Adrenal gland (tissue), 12 donors: ENCODE measurements around the gene GPRC5C. TPM values are rescaled to one million over a fixed set of nuclear protein-coding genes. Genes with fewer than 3 reads are reported as not detected.

Experiments
- DNase-seq, 7 donors: peaks; one replicate each; pipeline ENCODE4 v3.0.0-alpha.2; 2019 to 2020
- H3K27ac ChIP-seq, 5 donors: fragments of 200-600 bp; sonication (generic) in 4 of 5; 1 replicate in 3 of 5; 2 replicates in 2 of 5; pipeline versions ENCODE4 v1.5.1 to v1.8.0; 2016 to 2020; ENCODE audit warnings: mild to moderate bottlenecking in 1 of 5
- H3K27me3 ChIP-seq: fragments of 200-600 bp; 2 replicates; pipeline ENCODE4 v1.8.0; 2021
- H3K36me3 ChIP-seq, 2 donors: fragments of 200-600 bp; replicated peaks in 1 of 2; 1 replicate in 1 of 2; 2 replicates in 1 of 2; pipeline versions ENCODE4 v1.5.1 to v1.8.0; 2018 to 2022
- H3K4me1 ChIP-seq, 2 donors: fragments of 200-600 bp; replicated peaks in 1 of 2; 1 replicate in 1 of 2; 2 replicates in 1 of 2; pipeline versions ENCODE4 v1.5.1 to v1.8.0; 2018 to 2021
- H3K4me3 ChIP-seq, 4 donors: fragments of 200-600 bp; sonication (generic) in 3 of 4; one replicate each; pipeline ENCODE4 v1.5.1; 2016 to 2018
- H3K9me3 ChIP-seq, 3 donors: fragments of 200-600 bp; sonication (generic) in 1 of 3; replicated peaks in 1 of 3; 1 replicate in 2 of 3; 2 replicates in 1 of 3; pipeline versions ENCODE4 v1.5.1 to v1.8.0; 2016 to 2021
- CTCF ChIP-seq, 6 experiments: fragments of 450-650 bp in 4 of 6; fragments of 200-600 bp in 2 of 6; sonication (generic) in 1 of 6; IDR thresholded peaks; 1 replicate in 5 of 6; 2 replicates in 1 of 6; pipeline versions ENCODE4 v1.5.1 to v1.8.0; 2016 to 2021; ENCODE audit warnings: antibody characterized with exemption in 6 of 6, mild to moderate bottlenecking in 2 of 6, moderate library complexity in 1 of 6
- POLR2A ChIP-seq, 2 donors: fragments of 450-650 bp; IDR thresholded peaks; one replicate each; pipeline ENCODE4 v1.6.1; 2017; ENCODE audit warnings: antibody characterized with exemption in 2 of 2, mild to moderate bottlenecking in 2 of 2, moderate library complexity in 1 of 2
- WGBS, 4 donors: extraction: QIAGEN DNeasy Blood & Tissue Kit in 2 of 4; methylation state at CpG; one replicate each; pipeline versions ENCODE4 v1.1.5 to v1.1.7; 2013 to 2017; 5-methylcytosine and 5-hydroxymethylcytosine counted together
- intact Hi-C, 2 donors: fragments of 100-400 bp; cut with DNase I; formaldehyde crosslinking; loops; one replicate each; pipeline versions ENCODE4 v1.14.1 to v1.15.0; 2022 to 2023
- polyA plus RNA-seq, 3 donors: library from polyadenylated mRNA; stranded (reverse); fragments of 200-250 nt in 2 of 3; fragments of 350-450 nt in 1 of 3; fragmentation: Illumina TruSeq in 1 of 3; extraction: RNeasy Lipid Tissue Mini Kit (QIAGEN cat#74804) in 1 of 3; gene quantifications; one replicate each; pipeline ENCODE4 v1.2.3, GENCODE V29; 2013 to 2014
- total RNA-seq, 9 donors: library from RNA; depleted of rRNA in 4 of 9; stranded (reverse); fragments of >200 nt in 4 of 9; fragments of 120-200 nt in 1 of 9; fragmentation: NEBNext Ultra II Directional in 1 of 9; extraction: Animal tissue kit (Norgen Biotek cat#: 25700) in 1 of 9; gene quantifications; one replicate each; pipeline versions ENCODE4 v1.1.0 to v1.2.4, GENCODE V29; 2013 to 2023
- donor health status: healthy with polysubstance abuse.
- donor health status: Bipolar disorder and iron deficiency.
- donor health status: DM: yes; HTN: yes; CAD: no.
- donor health status: DM: no; HTN: no; CAD: no.
- donor health status: DM: no; HTN: no; CAD: no.
- donor health status: DM: yes; HTN: yes; CAD: no.

GPRC5C gene
- total and polyA plus RNA-seq, 12 donors: 2.7 to 67.2 (median 30.5) TPM

GRCh38 chr17:74466828-74467184, 34.9 kb downstream of the GPRC5C start:
- intact Hi-C loops: no loop called here
- Histone ChIP-seq H3K36me3 (no peaks in the 10 kb centered on the region), H3K9me3 (no peaks in the 10 kb centered on the region), H3K27me3 (peaks cover 15% of the 10 kb centered on the region), H3K4me1 (no peaks in the 10 kb centered on the region), H3K4me3 (peak overlapping the region in 1 of 4 donors; percentile 43), H3K27ac (peak overlapping the region; percentile 34 to 82 (median 41))
- WGBS, 4 donors: 29 to 60% (median 39%) methylated on average over 9 to 11 of the region's 11 CpGs
- no peak for DNase-seq
- no peak for TF ChIP-seq POLR2A (IDR thresholded peaks at IDR 0.05)
- TF ChIP-seq CTCF (IDR thresholded peaks at IDR 0.05): no peak

- Histone ChIP-seq H3K27me3 (peaks cover 15% of the 10 kb centered on the region), H3K4me1 (no peaks in the 10 kb centered on the region), H3K27ac (peak overlapping the region in 3 of 5 donors; percentile 10 to 82 (median 69)), H3K9me3 (no peaks in the 10 kb centered on the region), H3K36me3 (no peaks in the 10 kb centered on the region), H3K4me3 (peak overlapping the region in 1 of 4 donors; percentile 43)
- DNase-seq: peak in 3 of 7 donors; percentile 42 to 53 (median 42)
- TF ChIP-seq POLR2A (IDR thresholded peaks at IDR 0.05): no peak
- no peak for TF ChIP-seq CTCF (IDR thresholded peaks at IDR 0.05)
- 49 to 76% (median 56%) methylated on average over 16 to 21 of the region's 21 CpGs for WGBS, 4 donors
- intact Hi-C loops: no loop called here
Measured at GRCh38 chr17:74467221-74467951, 35.5 kb downstream of the GPRC5C start.

- intact Hi-C loops: no loop called here
- 83 to 92% (median 85%) methylated on average over 2 to 3 of the region's 3 CpGs for WGBS, 4 donors
- no peak for TF ChIP-seq POLR2A (IDR thresholded peaks at IDR 0.05)
- no peak for TF ChIP-seq CTCF (IDR thresholded peaks at IDR 0.05)
- Histone ChIP-seq H3K4me1 (no peaks in the 10 kb centered on the region), H3K27ac (no peak overlapping the region), H3K27me3 (peaks cover 21% of the 10 kb centered on the region), H3K4me3 (no peak overlapping the region), H3K9me3 (no peaks in the 10 kb centered on the region), H3K36me3 (no peaks in the 10 kb centered on the region)
- no peak for DNase-seq
Measured at GRCh38 chr17:74471341-74471740, 39.5 kb downstream of the GPRC5C start.

- 71 to 85% (median 82%) methylated on average over 4 of the region's 4 CpGs for WGBS, 4 donors
- no peak for DNase-seq
- Histone ChIP-seq H3K27me3 (peaks cover 13% of the 10 kb centered on the region), H3K9me3 (no peaks in the 10 kb centered on the region), H3K4me3 (no peak overlapping the region), H3K36me3 (no peaks in the 10 kb centered on the region), H3K4me1 (no peaks in the 10 kb centered on the region), H3K27ac (no peak overlapping the region)
- TF ChIP-seq POLR2A (IDR thresholded peaks at IDR 0.05) (no peak), CTCF (IDR thresholded peaks at IDR 0.05) (no peak)
- intact Hi-C loops: no loop called here
Measured at GRCh38 chr17:74472890-74473289, 41.0 kb downstream of the GPRC5C start.
